ENCODE results near the gene PACS1. TPM values are rescaled to one million over a fixed set of nuclear protein-coding genes. Genes with fewer than 3 reads are reported as not detected.
"Not testable (repeated sequence)": the region's sequence is repeated elsewhere in the genome, so short reads cannot be mapped to it uniquely, and the experiment has no call there.

PACS1 gene
- polyA plus RNA-seq, 1 experiment, result 27.1 TPM

GRCh38 chr11:66077927-66078326, 7.9 kb downstream of the PACS1 start:
- Histone ChIP-seq H3K9me3 (ENCODE audit: control insufficient read depth, insufficient read depth, low read length) (no peaks in the 10 kb centered on the region), H3K27ac (ENCODE audit: low read depth, low read length) (no peak overlapping the region), H3K4me3 (ENCODE audit: low read depth, low read length) (no peak overlapping the region), H3K27me3 (ENCODE audit: control insufficient read depth, insufficient read depth, low read length) (no peaks in the 10 kb centered on the region)
- TF ChIP-seq CTCF (IDR thresholded peaks at IDR 0.05; ENCODE audit: low read depth, low read length), result no peak
- ChIA-PET CTCF (interaction anchor here (2.6 kb wide), 1 partner anchor 10 kb away, joined by 11 read pairs; no protein-coding TSS in a partner anchor), POLR2A (no interaction called here)
- DNase-seq (ENCODE audit: low read depth, low spot score), result no peak

GRCh38 chr11:66078949-66079348, 8.9 kb downstream of the PACS1 start:
- CTCF ChIA-PET, result interaction anchor here (2.6 kb wide), 1 partner anchor 11 kb away, joined by 11 read pairs; no protein-coding TSS in a partner anchor

GRCh38 chr11:66080055-66080817, 10.2 kb downstream of the PACS1 start:
- POLR2A ChIA-PET, result interaction anchor here (0.8 to 1.2 kb wide), 3 partner anchors 9 to 53 kb away, joined by 3 read pairs; partner anchors contain the start of gene PACS1
- TF ChIP-seq CTCF (IDR thresholded peaks at IDR 0.05; ENCODE audit: low read depth, low read length), result no peak
- Histone ChIP-seq H3K4me3 (ENCODE audit: low read depth, low read length) (no peak overlapping the region), H3K27ac (ENCODE audit: low read depth, low read length) (no peak overlapping the region), H3K9me3 (ENCODE audit: control insufficient read depth, insufficient read depth, low read length) (no peaks in the 10 kb centered on the region), H3K27me3 (ENCODE audit: control insufficient read depth, insufficient read depth, low read length) (no peaks in the 10 kb centered on the region)
- CTCF ChIA-PET, result interaction anchor here (1.0 to 2.6 kb wide), 4 partner anchors 12 to 142 kb away, joined by 3 to 14 read pairs (median 8); no protein-coding TSS in a partner anchor
- DNase-seq (ENCODE audit: low read depth, low spot score), result no peak

More at GRCh38 chr11:66078949-66079348, 8.9 kb downstream of the PACS1 start:
- not testable (repeated sequence) for H3K4me3 ChIP-seq (ENCODE audit: low read depth, low read length); H3K9me3 ChIP-seq (ENCODE audit: control insufficient read depth, insufficient read depth, low read length); H3K27ac ChIP-seq (ENCODE audit: low read depth, low read length); H3K27me3 ChIP-seq (ENCODE audit: control insufficient read depth, insufficient read depth, low read length); DNase-seq (ENCODE audit: low read depth, low spot score)
- POLR2A ChIA-PET, result interaction anchor here (0.8 kb wide), 1 partner anchor 8 kb away, joined by 3 read pairs; no protein-coding TSS in a partner anchor

GRCh38 chr11:66081505-66081904, 11.4 kb downstream of the PACS1 start:
- Histone ChIP-seq H3K27ac (ENCODE audit: low read depth, low read length) (no peak overlapping the region), H3K4me3 (ENCODE audit: low read depth, low read length) (no peak overlapping the region), H3K9me3 (ENCODE audit: control insufficient read depth, insufficient read depth, low read length) (no peaks in the 10 kb centered on the region), H3K27me3 (ENCODE audit: control insufficient read depth, insufficient read depth, low read length) (no peaks in the 10 kb centered on the region)
- ChIA-PET POLR2A (interaction anchor here (1.0 to 1.2 kb wide), 3 partner anchors 12 to 208 kb away, joined by 3 read pairs; partner anchors contain the start of genes PACS1 and YIF1A), CTCF (interaction anchor here (1.0 to 1.6 kb wide), 3 partner anchors 13 to 141 kb away, joined by 4 to 14 read pairs (median 6); no protein-coding TSS in a partner anchor)
- DNase-seq (ENCODE audit: low read depth, low spot score), result no peak
- TF ChIP-seq CTCF (IDR thresholded peaks at IDR 0.05; ENCODE audit: low read depth, low read length), result no peak

- CTCF ChIA-PET, result no interaction called here
- H3K27me3 ChIP-seq (ENCODE audit: control insufficient read depth, insufficient read depth, low read length), result no peaks in the 10 kb centered on the region
- POLR2A ChIA-PET, result no interaction called here
- no peaks in the 10 kb centered on the region for H3K9me3 ChIP-seq (ENCODE audit: control insufficient read depth, insufficient read depth, low read length)
- no peak overlapping the region for H3K4me3 ChIP-seq (ENCODE audit: low read depth, low read length)
- H3K27ac ChIP-seq (ENCODE audit: low read depth, low read length), result no peak overlapping the region
- DNase-seq (ENCODE audit: low read depth, low spot score), result no peak
- no peak for TF ChIP-seq CTCF (IDR thresholded peaks at IDR 0.05; ENCODE audit: low read depth, low read length)
Observed at GRCh38 chr11:66082946-66083698, 13.1 kb downstream of the PACS1 start.

Measured in AG04450 (cell line).